C1 segment of cervical spinal cord (tissue), 14 donors: Measurements from ENCODE around the gene ZNF358.

Source experiments
- DNase-seq, 14 donors: peaks; one replicate each; lab custom pipeline; 2025; lab: John Stamatoyannopoulos, UW

Gene ZNF358

DNA sequence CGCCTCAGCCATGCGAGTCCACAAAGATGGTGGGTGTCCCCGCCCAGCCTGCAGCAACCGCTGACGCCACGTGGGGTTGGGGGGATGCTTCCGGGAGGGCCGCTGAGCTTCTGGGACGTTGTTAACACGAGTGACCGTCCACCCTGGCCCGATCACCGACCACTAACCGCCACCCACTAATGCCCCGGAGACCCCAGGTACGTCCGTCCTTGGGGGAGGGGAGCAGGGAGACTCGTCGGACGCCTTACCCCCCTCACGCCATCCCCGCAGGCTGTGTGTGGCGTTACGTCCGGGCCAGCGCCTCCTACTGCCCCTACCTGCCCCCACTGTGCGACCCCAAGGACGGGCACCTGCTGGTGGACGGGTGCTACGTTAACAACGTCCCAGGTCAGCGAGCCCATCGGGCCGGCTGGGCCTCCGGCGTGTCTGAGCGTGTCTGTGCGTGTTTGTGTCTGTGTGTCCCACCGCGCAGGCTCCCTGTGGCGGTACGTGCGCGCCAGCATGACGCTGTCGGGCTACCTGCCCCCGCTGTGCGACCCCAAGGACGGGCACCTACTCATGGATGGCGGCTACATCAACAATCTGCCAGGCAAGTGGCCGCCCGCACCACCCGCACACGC lies 40.9 kb downstream of the ZNF358 start:
- DNase-seq: no peak

DNA sequence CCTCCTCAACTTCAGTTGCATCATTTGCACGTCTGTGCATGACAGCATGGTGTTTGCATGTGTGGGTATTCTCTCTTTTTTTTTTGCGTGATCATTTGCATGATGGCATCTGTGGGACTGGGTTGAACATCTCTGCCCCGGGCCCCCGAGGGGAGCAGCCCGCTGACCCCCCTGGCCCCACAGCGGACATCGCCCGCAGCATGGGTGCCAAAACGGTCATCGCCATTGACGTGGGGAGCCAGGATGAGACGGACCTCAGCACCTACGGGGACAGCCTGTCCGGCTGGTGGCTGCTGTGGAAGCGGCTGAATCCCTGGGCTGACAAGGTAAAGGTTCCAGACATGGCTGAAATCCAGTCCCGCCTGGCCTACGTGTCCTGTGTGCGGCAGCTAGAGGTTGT lies 42.8 kb downstream of the ZNF358 start:
- DNase-seq: no peak

DNA sequence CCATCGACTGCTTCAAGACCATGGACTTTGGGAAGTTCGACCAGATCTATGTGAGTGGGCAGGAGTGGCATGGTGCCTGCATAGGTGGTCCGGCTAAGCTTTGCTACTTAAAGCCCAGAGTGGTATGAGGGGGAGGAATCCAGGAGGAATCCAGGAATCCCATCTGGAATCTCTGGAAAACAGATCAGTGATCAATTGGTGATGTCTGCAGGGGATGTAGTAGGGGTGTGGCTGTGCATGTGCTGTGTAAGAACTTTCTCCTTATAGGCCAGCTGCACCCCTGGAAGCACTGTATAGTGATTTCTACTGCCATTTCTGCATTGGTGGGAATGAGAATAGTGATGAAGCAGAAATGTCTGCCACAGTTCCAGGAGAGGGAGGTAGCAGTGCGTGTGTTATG lies 43.2 kb downstream of the ZNF358 start:
- DNase-seq: no peak

DNA sequence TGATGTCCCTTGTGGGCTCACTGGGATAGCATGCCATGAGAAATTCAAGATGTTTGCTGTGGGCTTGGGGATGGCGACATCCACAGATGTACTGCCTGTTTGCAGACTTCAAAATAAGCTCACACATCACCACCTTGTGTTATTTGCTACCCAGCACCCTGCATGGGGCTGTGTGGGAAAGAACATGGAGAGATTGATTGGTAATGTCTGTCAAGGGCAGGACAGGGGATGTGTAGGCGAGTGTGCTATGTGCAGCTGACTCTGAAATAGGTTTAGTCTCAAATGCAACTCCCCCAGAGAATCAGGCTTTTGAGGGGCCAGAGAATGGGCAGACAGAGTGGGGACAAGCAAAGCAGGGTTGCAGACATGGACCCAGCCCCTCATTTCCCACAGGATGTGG lies 44.4 kb downstream of the ZNF358 start:
- no peak for DNase-seq

DNA sequence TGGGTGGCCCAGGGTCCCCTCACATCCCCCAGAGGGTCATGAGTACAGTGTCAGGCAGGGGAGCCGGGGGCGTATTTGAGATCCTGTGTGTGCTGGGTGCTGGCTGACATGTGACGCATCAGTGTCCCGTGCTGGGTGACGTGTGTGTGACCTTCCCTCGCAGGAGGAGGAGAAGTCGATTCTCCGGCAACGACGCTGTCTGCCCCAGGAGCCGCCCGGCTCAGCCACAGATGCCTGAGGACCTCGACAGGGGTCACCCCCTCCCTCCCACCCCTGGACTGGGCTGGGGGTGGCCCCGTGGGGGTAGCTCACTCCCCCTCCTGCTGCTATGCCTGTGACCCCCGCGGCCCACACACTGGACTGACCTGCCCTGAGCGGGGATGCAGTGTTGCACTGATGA lies 45.4 kb downstream of the ZNF358 start:
- no peak for DNase-seq

GRCh38 chr19:7562646-7563393 lies 46.9 kb downstream of the ZNF358 start:
- no peak for DNase-seq

- DNase-seq: no peak
These were observed 49.0 kb downstream of the ZNF358 start for GRCh38 chr19:7564866-7565265.

GRCh38 chr19:7565332-7565731 lies 49.4 kb downstream of the ZNF358 start:
- DNase-seq: no peak
